Ovary (tissue), 3 donors: ENCODE results near the gene LDLRAD4.

Experiments
- CTCF ChIP-seq, 3 donors: fragments of 450-650 bp in 2 of 3; fragments of 200-600 bp in 1 of 3; IDR thresholded peaks; one replicate each; pipeline versions ENCODE4 v1.5.1 to v1.8.0; 2016 to 2022; ENCODE audit warnings: antibody characterized with exemption in 3 of 3, mild to moderate bottlenecking in 1 of 3
- EP300 ChIP-seq: sonication (generic); formaldehyde crosslinking; IDR thresholded peaks from one replicate; pipeline ENCODE4 v1.6.1; 2017; ENCODE audit warnings: antibody characterized with exemption
- donor health status: DM: no; HTN: no; CAD: no.

- TF ChIP-seq CTCF (IDR thresholded peaks at IDR 0.05) (no peak), EP300 (no peak)
Observed at GRCh38 chr18:13450289-13451212, 232.0 kb downstream of the LDLRAD4 start.
